EL (cell line): ENCODE measurements around the gene SLC35G1.

Experiments used
- DNase-seq: peaks from one replicate; pipeline ENCODE4 v3.0.0-alpha.2; 2016

SLC35G1 gene, protein sequence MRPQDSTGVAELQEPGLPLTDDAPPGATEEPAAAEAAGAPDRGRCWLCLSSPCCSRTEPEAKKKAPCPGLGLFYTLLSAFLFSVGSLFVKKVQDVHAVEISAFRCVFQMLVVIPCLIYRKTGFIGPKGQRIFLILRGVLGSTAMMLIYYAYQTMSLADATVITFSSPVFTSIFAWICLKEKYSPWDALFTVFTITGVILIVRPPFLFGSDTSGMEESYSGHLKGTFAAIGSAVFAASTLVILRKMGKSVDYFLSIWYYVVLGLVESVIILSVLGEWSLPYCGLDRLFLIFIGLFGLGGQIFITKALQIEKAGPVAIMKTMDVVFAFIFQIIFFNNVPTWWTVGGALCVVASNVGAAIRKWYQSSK

DNA sequence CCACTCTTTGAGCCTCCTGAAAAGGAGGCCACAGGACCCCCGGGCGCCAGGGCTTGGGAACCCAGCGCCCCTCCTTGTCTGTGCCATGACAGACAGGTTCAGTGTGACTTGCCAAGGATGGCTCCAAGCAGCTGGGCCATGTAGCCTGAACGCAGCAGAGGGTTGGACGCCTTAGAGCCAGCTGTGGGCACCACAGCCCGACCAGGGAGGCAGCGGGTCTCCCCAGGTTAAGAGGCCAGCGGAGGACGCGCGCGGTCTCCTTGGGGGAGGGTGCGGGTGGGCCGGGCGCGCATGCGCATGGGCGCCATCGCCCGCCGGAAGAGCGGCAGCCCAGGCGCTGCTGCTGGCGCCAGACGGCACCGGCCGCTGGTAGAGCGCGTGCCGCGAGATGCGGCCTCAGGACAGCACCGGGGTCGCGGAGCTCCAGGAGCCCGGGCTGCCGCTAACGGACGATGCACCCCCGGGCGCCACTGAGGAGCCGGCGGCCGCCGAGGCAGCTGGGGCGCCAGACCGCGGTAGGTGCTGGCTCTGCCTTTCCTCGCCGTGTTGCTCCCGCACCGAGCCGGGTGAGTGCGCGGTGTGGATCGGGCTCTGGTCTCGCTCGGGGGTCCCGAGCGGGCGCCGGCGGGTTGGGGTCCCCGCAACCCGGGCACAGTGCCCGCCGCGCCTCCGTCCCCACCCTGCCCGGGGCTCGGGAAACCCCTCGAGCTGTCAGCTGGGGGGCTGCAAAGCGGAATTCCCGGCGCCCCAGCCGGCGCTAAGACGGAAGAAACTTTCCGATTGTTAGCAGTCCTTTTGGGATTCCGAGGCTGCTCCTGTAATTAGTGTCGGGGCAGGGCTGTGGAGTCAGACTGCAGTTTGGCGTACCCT, at the start of gene SLC35G1:
TSS of gene SLC35G1 (plus strand) at position 333 of the 870 bp plus-strand sequence. CDS start at position 389, 56 bp downstream.
- DNase-seq: peak; percentile 73

DNA sequence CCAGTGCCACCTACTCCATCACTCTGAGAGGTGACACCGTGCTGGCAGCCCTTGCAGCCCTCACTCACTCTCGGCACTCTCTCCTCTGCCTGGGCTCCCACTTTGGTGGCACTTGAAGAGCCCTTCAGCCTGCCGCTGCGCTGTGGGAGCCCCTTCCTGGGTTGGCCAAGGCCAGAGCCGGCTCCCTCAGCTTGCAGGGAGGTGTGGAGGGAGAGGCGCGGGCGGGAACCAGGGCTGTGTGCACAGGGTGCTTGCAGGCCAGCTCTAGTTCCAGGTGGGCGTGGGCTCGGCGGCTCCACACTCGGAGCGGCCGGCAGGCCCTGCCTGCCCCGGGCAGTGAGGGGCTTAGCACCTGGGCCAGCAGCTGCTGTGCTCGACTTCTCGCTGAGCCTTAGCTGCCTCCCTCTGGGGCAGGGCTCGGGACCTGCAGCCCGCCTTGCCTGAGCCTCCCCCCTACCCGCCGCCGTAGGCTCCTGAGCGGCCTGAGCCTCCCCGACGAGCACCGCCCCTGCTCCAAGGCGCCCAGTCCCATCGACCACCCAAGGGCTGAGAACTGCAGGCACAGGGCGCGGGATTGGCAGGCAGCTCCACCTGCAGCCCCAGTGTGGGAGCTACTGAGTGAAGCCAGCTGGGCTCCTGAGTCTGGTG, 48.7 kb upstream of the SLC35G1 start:
- no peak for DNase-seq

DNA sequence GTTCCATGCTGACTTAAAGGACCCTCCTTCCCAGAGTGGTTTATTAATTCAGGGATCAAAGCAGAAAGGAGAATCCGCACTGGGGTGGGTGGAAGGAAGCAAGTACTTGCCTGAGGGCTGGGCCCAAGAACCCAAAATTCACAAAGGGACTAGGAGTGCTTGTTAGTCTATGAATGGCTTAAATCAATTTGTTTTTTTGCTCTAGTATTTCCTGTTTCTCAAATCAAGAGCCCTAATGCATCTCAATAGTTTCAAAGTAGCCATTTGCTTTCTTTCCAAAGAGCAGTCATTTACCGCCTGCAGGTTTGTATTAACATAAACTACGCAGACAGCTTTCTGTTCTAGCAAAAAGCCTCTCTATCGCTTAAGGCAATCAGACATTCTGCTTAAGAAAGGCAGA, 44.2 kb upstream of the SLC35G1 start:
- DNase-seq: no peak

DNA sequence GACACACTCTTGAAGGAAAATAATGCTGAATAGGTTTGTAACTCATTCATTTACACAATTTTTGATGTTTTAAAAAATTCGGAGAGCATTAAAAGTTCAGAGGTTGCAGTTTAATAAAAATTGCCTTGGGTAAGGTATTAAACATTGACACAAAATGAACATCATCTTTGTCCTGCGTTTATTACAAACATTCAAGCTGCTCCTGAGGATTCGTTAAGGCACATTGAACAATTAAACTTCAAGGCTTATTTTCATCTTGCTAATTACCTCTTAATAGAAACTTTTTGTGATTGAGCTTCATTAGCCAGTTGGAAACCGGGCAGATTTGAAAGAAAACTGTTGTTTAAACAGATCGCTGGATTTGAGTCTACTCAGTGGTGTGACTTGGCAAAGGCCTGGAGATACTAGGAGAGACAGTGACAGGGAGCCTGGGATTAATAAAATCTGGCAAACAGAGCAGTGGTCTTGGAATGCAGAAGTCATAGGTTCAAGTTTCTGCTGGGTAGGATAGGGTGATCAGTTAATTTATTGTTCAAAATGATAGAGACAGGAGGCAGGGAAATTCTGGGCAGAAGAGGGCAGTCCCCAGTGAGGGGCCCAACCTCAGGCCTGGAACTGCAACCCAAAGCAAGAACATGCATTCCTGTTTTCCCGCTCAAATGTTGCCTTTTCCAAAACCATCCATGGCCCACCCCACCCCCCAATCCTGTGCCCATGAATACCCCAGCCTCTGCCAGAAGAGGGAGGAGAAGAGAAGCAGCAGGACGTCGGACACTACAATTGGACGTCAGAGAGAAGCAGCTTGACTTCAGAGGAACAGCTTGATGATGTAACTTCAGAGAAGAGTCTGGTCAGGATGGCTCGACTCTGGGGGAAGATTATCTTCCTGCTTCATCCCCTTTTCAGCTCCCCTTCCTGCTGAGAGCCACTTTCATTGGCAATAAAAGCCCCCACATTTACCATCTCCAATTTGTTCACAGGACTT, 43.5 kb upstream of the SLC35G1 start:
- DNase-seq: no peak

DNA sequence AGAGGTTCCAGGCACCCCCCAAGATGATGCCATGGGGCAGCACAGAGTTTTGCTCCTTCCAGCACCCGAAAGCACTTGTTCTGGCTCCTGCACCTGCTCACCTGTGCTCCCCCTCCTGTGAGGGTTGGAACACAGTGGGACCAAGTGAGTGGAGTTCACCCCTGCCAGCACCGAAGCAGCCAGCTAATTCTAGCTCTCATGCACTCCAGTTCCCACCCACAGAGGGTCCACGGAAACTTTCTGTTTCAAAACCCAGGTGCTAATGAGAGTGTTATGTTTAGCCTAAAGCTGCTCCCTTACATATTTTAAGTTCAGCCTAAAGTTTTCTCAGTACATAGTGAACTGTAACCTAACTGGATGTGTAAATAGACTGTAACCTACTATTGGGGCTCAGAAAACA, 42.6 kb upstream of the SLC35G1 start:
- no peak for DNase-seq

DNA sequence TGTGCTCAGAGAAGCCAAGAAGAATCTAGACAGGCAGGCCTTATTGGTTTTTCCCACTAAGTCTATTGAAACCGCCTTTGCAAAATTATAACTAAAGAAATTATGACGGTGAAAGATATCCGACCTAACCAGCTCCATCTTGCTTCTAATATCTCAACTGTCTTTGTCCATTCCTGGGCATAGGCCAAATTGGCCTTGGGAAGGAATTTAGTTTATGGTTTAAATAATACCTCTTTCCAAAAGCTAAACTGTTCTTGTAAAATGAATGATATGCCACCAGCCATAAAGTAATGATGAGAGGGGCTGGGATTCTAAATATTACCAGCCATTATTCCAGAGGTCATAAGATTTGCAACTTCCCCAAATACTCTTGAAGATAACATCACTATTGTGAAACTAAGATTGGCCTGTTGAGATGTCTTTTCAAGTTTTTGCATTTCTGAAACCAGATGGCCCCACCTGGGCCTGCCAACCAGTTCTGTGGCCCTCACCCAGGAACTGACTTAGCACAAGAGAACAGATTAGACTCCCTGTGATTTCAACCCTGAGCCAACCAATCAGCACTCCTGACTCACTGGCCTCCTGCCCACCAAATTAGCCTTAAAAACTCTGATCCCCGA, 41.2 kb upstream of the SLC35G1 start:
- DNase-seq: no peak

DNA sequence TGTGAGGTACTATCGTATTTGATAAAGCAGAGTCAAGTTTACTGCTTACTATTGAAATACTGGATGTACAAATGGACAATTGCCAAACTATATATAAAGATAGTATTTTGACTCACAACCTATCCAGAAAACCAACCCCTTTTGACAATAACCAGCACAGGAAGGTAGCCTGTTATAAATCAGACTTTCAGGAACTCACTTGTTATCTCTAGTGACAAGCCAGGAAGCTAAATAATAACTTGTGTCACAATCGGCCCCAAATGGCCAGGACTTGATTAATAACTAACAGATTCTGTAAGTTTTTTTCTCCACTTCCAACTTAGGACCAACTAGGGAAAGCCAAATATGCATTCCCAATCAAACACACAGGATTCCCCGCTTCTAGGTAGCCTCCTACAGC, 38.8 kb upstream of the SLC35G1 start:
- no peak for DNase-seq

DNA sequence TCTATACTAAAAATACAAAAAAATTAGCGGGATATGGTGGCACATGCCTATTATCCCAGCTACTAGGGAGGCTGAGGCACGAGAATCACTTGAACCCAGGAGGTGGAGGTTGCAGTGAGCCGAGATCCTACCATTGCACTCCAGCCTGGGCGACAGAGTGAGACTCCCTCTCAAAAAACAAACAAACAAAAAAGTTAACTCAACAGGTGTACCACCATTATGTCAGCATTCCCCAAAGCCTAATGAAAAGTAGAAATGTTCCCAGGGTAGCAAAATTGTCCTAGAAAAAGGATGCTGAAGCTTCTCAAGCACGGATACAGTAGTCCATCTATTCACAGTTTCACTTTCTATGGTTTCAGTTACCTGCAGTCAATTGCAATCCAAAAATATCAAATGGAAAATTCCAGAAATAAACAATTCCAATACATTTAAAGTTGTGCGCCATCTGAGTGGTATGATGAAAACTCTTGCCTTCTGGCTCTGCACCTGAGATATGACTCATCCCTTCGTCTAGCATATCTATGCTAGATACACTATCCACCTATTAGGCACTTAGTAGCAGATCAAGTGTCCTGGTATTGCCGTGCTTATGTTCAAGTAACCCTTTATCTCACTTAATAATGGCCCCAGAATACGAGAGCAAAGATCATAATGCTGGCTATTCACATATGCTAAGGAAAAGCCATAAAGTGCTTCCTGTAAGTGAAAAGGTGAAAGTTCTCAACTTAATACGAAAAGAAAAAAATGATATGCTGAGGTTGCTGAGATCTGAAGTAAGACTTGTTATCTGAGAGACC, 37.2 kb upstream of the SLC35G1 start:
- DNase-seq: no peak

DNA sequence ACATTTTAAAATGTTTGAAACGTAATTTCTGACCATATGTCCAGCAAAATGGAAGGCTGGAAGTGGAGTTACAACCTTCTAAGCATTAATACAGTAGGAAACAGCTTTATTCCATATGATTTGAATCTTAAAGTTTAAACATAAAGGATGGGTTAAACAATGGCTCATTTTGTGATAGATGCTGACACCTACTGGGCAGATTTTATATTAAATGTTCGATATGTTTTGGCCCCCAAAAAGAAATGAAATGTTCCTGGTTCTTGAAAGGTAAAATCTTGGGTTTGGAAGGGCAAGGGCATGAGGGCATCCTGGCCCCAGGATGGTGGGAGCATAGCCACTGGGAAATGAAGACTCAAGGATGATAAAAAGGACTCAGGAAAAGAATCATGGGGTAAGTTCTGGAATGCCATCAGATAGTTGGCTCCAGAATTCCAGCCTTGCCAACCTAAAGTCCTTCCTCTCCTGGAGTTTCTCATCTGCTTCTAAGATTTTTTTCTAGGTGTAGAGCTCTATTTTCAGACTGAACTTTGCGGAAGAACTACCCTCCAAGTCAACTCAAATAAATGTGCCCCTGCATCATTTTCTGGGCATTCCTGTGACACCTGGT, 34.6 kb upstream of the SLC35G1 start:
- peak; percentile 19 for DNase-seq

DNA sequence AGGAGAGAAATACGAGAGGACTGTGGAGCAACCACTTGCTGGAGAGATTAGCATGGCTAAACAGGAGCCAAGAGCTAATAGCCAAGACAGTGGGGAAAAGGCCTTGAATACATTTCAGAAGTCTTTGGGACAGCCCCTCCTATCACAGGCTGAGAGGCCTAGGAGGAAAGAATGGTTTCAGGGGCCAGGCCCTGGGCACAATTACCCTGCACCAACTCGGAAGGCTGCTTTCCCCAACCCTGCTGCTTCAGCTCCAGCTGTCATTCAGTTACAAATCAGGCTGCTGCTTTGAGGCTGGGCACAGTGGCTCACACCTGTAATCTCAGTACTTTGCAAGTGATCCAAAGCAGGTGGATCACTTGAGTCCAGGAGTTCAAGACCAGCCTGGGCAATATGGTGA, 32.0 kb upstream of the SLC35G1 start:
- no peak for DNase-seq

DNA sequence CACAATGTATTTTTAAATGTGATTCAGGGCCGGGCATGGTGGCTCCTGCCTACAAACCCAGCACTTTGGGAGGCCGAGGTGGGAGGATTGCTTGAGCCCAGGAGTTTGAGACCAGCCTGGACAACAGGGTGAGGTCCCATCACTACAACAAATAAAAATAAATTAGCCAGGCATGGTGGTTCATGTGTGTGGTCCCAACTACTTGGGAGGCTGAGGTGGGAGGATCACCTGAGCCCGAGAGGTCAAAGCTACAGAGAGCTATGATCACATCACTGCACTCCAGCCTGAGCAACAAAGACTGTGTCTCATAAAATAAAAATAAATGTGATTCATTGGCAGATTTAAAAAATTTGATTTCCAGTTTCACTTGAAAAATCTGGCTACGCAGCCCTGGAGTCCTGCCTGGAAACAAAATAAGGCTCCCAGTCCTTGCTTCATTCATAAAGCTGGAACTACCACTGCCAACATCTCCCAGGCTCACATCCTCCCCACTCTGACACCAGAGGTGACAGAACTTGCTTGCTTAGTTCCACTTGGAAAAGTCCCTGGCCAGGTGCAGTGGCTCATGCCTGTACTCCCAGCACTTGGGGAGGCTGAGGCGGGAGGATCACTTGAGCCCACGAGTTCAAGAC, 27.9 kb upstream of the SLC35G1 start:
- no peak for DNase-seq

DNA sequence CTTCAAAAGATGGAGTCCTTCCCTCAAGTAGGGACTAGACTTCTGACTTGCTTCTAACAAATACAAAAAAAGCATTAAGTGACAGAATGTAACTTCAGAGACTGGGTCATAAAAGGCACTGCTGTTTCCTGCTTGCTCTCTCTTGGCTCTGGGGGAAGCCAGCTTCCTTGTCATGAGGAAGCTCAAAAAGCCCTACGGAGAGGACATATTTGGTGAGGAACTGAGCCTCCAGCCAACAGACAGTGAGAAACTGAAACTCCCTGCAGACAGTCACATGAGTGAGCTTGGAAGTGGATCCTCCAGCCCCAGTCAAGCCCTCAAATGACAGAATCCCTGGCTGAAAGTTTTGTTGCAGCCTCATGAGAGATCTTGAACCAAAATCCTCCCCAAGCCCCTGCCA, 26.3 kb upstream of the SLC35G1 start:
- no peak for DNase-seq

DNA sequence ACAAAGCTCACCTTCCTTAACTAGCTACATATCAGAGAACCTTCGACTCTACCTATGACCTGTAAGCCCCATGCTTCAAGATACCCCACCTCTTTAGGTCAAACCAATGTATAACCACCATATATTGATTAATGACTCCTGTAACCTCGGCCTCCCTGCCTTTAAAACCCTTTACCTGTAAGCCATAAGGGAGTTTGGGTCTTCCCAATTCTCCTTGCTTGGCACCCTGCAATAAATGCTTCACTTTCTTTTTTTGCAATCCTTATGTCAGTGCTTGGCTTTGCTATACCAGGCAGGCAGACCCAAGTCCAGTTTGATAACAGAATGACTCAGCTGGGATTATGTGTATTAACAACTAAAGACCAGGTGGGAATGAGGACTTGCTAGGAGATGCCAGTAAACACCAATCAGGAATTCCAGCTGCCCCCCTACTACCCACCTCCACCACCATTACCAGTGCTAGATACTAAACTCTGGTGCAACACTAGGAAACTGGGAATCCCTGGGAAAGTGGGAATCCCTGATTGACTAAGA, 22.0 kb upstream of the SLC35G1 start:
- no peak for DNase-seq

DNA sequence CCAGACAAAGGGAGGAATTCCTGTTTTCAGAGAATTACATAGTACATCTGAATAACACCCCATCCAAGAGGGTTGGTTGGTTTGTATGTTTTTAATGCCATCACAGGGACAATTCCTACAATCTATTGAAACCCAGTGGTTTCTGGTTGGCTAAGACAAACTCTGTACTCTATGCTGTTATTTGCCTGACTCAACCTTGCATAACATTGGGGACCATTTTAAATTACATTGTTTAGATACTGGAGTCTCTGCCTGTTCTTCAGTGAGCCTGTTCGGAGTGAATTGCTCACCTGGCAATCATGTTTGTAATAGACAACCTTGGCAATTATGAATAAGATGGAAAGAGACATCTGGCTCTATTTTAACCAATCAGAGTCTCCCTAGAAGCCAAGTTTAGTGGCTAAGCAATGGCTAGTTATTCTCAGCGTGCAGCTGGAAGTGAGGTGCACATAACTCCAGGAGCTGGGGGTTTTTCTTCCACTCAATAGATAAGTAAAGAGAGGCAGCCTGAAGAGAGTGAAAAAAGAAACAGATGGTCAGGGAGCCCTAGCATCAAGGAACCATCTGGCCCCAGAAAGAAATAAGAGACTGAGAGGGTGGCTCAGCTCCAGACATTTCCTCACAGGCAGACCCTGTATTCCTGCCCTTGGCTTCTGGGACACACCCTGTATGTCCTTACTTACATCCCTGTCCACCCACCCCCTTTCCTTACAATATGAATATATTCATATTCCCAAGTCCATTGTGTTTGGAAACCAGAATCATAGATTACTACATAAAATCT, 21.2 kb upstream of the SLC35G1 start:
- no peak for DNase-seq

DNA sequence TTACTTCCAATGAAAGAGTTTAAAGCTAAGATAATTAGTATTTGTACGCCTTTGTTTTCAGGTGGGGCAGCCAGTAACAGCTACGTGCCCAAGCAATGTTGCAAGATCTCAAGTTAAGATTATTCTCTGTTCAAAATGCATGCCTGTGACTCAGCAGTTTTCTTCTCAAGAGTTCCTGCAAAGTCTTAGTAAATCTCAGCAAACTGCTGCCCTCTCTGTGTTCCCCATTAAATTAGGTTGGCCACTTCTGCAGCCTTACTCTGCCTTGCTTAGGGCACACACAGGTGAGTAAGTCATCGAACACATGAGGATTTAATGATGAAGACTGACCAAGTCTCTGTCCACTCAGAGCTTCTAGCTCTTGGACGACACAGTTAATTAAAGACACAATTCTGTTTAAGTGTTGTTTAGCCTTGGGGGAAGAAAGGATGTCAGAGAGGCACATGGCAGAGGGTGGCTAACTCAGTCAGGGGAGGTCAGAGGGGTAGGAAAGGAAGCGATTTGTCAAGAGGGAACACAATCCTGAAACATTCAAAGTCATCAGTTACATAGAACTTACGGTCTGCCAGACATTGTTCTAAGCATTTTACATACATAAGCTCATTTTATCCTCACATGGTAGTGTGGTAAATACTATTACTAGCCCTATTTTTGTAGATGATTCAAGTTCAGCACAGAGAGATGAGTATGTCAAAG, 20.2 kb upstream of the SLC35G1 start:
- peak; percentile 51 for DNase-seq

DNA sequence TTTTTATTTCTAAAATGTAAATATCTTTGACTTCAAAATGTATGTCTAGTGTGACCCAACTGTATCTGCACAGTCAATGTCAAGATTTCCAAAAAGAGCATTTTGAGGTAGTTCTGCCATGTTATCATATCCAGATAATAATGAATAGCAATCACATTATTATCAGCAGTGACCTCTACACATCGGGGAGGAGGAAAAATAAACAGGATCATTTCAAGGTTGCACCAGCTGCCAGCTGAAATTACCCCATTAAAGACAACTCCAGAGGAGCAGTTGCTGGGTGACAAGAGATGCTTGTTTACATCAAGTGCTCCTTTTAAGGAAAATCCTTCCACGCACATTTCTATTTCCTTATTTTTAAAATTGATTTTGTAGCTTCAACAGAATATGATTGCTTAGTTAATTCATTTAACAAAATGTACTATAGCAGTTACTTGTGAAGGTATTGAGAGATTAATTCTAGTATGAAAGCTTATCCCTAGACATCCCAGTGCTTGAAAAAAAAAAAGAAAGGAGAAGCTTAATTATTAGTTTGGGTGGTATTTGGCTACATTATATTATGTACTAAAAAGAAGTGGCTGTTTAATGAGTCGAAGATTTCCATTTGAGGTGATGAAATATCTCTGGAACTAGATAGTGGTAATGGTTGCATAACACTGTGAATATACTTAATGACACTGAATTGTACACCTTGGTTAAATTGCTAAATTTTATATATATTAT, 19.3 kb upstream of the SLC35G1 start:
- no peak for DNase-seq

DNA sequence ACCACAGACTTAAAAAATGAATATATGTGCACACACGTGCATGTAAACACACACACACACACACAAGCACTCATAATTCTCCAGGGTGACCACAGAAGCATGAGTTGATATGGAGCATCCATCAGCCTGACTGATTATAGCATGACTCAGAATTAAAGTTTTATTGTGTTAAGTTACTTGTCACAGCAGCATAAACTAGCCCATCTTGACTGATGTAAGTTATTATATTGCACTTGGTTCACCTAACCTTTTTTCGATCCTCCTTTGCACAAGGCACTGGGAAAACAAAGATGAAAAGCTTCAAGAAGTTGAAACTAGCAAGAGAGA, 18.8 kb upstream of the SLC35G1 start:
- peak; percentile 52 for DNase-seq

DNA sequence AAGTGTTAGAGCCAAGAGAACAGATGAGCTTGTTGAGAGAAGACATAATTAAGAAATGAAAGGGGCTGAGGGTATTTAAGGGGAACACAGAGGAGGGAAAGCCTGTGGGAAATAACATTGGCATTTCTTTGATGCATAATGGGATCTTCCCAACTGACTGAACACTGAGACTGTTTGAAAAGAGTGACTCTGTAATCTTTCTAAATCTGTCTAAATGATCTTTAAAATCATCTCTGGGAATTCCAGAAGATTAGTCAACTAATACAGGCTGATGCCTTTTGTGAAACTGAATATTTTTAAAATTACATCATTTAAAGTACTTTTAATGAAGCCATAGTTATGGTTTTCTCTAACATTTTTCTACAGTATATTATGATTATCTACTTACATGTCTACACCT, 17.4 kb upstream of the SLC35G1 start:
- DNase-seq: peak; percentile 68
